ENCODE results near the gene DDX3X.
A peak's percentile ranks its signal among the peaks of the same experiment; 100 is the strongest.
"Not testable (repeated sequence)": the region's sequence is repeated elsewhere in the genome, so short reads cannot be mapped to it uniquely, and the experiment has no call there.

DDX3X gene

DNA sequence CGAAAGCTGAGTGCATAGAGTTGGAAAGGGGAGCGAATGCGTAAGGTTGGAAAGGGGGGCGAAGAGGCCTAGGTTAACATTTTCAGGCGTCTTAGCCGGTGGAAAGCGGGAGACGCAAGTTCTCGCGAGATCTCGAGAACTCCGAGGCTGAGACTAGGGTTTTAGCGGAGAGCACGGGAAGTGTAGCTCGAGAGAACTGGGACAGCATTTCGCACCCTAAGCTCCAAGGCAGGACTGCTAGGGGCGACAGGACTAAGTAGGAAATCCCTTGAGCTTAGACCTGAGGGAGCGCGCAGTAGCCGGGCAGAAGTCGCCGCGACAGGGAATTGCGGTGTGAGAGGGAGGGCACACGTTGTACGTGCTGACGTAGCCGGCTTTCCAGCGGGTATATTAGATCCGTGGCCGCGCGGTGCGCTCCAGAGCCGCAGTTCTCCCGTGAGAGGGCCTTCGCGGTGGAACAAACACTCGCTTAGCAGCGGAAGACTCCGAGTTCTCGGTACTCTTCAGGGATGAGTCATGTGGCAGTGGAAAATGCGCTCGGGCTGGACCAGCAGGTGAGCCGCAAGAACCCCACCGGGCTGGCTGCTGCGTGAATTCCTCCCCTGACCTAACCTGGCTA is at the start of gene DDX3X:
Gene DDX3X, plus strand, starts transcription at position 419 of the 619 bp plus-strand sequence. Its CDS starts 91 bp downstream, at position 510.
- peak; percentile 82 for DNase-seq (ENCODE audit: low spot score)

DNA sequence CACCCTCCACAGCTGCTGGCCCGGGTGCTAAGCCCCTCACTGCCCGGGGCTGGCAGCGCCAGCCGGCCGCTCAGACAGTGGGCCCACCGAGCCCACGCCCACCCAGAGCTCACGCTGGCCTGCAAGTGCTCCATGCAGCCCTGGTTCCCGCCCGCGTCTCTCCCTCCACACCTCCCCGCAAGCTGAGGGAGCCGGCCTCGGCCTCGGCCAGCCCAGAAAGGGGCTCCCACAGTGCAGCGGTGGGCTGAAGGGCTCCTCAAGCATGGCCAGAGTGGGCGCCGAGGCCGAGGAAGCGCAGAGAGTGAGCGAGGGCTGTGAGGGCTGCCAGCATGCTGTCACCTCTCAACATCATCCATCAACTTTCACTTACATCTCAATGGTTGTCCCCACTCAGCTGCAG is 48.0 kb upstream of the DDX3X start:
- not testable (repeated sequence) for H3K27me3 Mint-ChIP-seq (ENCODE audit: low read depth); H3K9me3 Mint-ChIP-seq; H3K4me1 Mint-ChIP-seq (ENCODE audit: low read depth); DNase-seq (ENCODE audit: low spot score); H3K36me3 Mint-ChIP-seq (ENCODE audit: low read depth); H3K27ac Mint-ChIP-seq; H3K4me3 Mint-ChIP-seq

More for the DNA sequence above, at the start of gene DDX3X:
- H3K27ac Mint-ChIP-seq = peak within 1 kb of the TSS; percentile 99
- peak within 1 kb of the TSS; percentile 92 for H3K4me3 Mint-ChIP-seq
- peaks cover 3% of the 10 kb centered on the region for H3K27me3 Mint-ChIP-seq (ENCODE audit: low read depth)
- H3K4me1 Mint-ChIP-seq (ENCODE audit: low read depth) = peaks cover 29% of the 10 kb centered on the region
- H3K9me3 Mint-ChIP-seq = no peaks in the 10 kb centered on the region
- H3K36me3 Mint-ChIP-seq (ENCODE audit: low read depth) = peaks cover 32% of the 10 kb centered on the region

DNA sequence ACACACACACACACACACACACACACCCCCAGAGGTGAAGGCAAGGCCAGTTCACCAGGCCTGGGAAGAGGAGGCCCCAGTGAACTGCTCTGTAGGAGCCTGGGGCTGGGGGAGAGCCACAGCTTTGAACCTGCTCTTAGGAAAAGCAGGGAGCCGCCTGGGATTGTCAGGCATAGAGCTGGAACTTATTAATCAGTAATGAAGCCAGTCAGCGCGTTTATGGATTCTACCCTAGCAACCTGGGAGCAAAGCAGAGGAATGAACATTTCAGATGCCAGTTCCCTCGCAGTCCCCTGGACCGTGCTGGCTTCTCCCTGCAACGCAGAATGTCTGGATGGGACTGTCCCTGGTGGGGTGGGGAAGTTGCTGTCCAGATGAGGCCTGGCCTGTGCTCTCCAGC is 45.3 kb upstream of the DDX3X start:
- Mint-ChIP-seq H3K4me3 (no peak overlapping the region), H3K4me1 (ENCODE audit: low read depth) (no peaks in the 10 kb centered on the region), H3K9me3 (peaks cover 4% of the 10 kb centered on the region), H3K36me3 (ENCODE audit: low read depth) (no peaks in the 10 kb centered on the region), H3K27ac (no peak overlapping the region), H3K27me3 (ENCODE audit: low read depth) (no peaks in the 10 kb centered on the region)
- no peak for DNase-seq (ENCODE audit: low spot score)

DNA sequence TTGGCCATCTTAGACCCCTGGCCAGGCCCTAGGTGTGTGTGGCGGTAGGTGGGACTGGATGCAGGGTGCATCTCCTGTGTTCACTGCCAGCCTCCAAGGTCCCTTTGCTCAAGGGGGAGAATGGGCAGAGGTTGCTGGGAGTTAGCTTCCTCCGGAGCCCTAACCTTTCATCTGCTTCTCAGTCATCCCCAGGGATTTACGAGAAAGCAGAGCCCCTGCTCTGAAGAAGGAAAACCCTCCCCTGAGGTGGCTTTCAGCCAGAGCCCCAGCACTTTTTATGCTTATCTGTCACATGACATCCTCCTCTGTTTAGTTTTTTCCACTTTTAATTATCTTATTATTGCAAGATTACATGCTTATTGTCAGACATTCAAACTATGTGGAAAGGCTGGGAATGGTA is 44.9 kb upstream of the DDX3X start:
- H3K27ac Mint-ChIP-seq = no peak overlapping the region
- no peaks in the 10 kb centered on the region for H3K4me1 Mint-ChIP-seq (ENCODE audit: low read depth)
- DNase-seq (ENCODE audit: low spot score) = no peak
- H3K36me3 Mint-ChIP-seq (ENCODE audit: low read depth) = no peaks in the 10 kb centered on the region
- H3K9me3 Mint-ChIP-seq = peaks cover 4% of the 10 kb centered on the region
- no peaks in the 10 kb centered on the region for H3K27me3 Mint-ChIP-seq (ENCODE audit: low read depth)
- H3K4me3 Mint-ChIP-seq = no peak overlapping the region

DNA sequence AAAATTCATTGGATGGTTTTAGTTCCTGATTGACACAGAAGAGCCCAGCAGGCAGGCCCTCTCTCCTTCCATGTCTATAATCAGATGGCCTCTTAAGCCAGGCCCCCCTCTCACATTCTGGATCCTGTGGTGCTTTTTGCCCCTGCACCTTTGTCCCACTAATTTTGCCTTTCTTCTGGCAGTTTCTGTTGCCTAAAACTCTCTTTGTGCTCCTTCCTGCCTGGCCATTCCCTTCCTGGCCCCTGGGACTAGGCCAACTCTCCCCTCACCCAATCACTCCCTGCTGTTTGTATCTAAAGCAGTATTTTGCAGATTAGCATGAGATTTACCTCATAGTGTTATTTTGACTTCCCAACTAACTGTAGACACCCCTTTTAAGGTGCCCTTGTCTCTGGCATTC is 42.7 kb upstream of the DDX3X start:
- H3K36me3 Mint-ChIP-seq (ENCODE audit: low read depth) = no peaks in the 10 kb centered on the region
- H3K4me3 Mint-ChIP-seq = no peak overlapping the region
- DNase-seq (ENCODE audit: low spot score) = no peak
- no peaks in the 10 kb centered on the region for H3K4me1 Mint-ChIP-seq (ENCODE audit: low read depth)
- H3K9me3 Mint-ChIP-seq = peaks cover 4% of the 10 kb centered on the region
- no peaks in the 10 kb centered on the region for H3K27me3 Mint-ChIP-seq (ENCODE audit: low read depth)
- no peak overlapping the region for H3K27ac Mint-ChIP-seq

DNA sequence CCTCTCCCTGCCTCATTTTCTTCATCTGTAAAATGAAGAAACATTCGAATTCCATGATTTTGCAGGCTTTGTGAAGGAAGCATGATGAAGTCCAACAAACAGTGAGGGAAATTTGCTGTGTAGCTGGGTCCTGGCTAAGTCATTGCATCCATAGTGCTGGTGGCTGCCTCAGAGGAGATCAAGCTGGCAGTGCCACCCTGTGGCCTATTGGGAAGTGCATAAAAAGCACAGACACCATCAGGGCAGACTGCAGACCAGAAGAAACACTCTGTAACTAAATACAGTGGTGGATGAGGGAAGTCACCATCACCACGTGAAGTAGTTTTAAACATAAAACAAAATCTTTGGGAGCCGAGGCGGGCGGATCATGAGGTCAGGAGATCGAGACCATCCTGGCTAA is 40.7 kb upstream of the DDX3X start:
- Mint-ChIP-seq H3K9me3 (peaks cover 4% of the 10 kb centered on the region), H3K27me3 (ENCODE audit: low read depth) (no peaks in the 10 kb centered on the region), H3K36me3 (ENCODE audit: low read depth) (no peaks in the 10 kb centered on the region), H3K27ac (no peak overlapping the region), H3K4me3 (no peak overlapping the region), H3K4me1 (ENCODE audit: low read depth) (no peaks in the 10 kb centered on the region)
- no peak for DNase-seq (ENCODE audit: low spot score)

DNA sequence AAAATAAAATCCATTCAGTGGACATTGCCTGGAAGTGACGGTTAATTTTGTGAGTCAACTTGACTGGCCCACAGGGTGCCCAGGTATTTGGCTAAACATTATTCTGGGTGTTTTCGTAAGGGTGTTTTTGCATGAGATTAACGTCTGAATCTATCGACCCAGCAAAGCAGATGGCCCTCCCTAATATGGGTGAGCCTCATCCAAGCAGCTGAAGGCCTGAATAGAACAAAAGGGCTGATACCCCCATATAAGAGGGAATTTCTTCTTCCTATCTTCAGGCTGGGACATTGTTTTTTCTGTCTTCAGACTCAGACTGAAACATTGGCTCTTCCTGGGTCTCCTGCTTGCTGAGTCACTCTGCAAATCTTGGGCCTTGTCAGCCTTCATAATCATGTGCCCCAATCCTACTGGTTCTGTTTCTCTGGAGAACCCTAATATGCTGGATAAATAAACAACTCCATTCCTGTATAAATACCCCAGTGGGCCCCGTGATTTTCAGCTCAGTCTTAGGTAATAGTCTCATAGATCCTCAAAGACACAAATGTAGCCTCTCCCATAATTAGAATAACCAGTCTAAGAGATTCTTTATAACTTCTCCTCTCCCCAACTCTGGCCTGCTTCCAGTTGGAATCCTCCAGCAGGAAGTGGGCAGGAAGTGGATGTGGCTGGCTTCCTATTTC is 33.1 kb upstream of the DDX3X start:
- no peaks in the 10 kb centered on the region for H3K36me3 Mint-ChIP-seq (ENCODE audit: low read depth)
- peaks cover 7% of the 10 kb centered on the region for H3K4me1 Mint-ChIP-seq (ENCODE audit: low read depth)
- H3K9me3 Mint-ChIP-seq = no peaks in the 10 kb centered on the region
- no peak overlapping the region for H3K4me3 Mint-ChIP-seq
- H3K27me3 Mint-ChIP-seq (ENCODE audit: low read depth) = no peaks in the 10 kb centered on the region
- no peak overlapping the region for H3K27ac Mint-ChIP-seq
- no peak for DNase-seq (ENCODE audit: low spot score)

DNA sequence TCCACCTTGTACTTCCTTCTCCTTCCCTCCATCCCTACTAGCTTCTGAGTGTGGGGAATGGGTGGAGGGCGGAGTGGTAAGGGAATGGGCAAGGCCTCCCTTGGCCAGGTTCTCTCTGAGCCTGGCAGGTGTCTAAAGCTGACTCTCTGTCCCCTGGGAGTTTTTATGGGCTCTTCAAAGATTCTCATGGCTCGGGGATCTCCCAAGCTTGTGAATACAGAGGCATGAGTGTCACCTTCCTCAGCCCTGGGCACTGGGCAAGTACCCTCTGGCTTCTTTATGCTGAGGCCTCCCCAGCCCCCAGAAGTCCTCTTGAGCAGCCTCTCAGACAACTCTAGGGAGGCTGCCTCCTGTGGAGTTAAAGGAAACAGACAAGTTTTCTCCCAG is 32.5 kb upstream of the DDX3X start:
- Mint-ChIP-seq H3K36me3 (ENCODE audit: low read depth) (no peaks in the 10 kb centered on the region), H3K27me3 (ENCODE audit: low read depth) (no peaks in the 10 kb centered on the region), H3K4me3 (no peak overlapping the region), H3K4me1 (ENCODE audit: low read depth) (peaks cover 7% of the 10 kb centered on the region), H3K9me3 (no peaks in the 10 kb centered on the region), H3K27ac (no peak overlapping the region)
- DNase-seq (ENCODE audit: low spot score) = no peak

DNA sequence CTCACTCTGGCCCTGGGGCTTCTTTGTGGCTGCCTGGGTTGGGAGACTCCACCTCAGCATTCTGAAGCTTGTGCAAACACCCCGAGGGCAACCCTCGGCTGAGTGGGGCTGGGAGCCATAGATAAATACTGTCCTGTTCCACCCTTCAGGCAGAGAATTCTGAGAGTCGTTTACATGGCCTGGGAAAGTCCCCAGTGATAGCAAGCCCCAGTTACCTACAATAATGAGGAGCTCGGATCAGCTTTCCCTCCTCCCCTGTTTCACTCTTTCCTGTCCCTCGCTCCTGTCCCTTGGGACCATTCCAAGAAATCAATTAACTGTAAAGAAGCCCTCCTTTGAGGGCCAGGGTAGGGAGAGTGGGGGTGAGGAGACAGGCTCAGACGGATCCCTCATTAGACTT is 31.6 kb upstream of the DDX3X start:
- Mint-ChIP-seq H3K27me3 (ENCODE audit: low read depth) (no peaks in the 10 kb centered on the region), H3K9me3 (no peaks in the 10 kb centered on the region), H3K27ac (no peak overlapping the region), H3K36me3 (ENCODE audit: low read depth) (no peaks in the 10 kb centered on the region), H3K4me1 (ENCODE audit: low read depth) (peaks cover 7% of the 10 kb centered on the region), H3K4me3 (no peak overlapping the region)
- DNase-seq (ENCODE audit: low spot score) = no peak

DNA sequence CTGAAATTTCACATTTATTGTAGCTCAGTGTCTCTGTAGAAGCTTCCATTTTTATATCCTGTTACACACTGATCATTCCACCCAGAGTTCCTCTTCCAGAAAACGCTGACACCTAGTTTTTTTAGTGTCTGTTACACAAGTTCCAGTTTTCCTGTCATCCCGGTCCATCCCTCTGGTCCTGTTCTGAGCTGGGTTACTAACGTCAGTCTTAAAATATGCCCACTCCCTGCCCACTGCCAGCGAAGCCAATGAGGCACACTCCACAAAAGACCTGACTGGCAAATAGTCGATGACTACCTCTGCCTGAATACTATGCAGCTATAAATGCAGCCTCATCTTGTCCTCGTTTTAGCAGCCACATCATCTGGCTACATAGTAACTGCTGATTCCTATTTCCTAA is 30.9 kb upstream of the DDX3X start:
- Mint-ChIP-seq H3K27ac (no peak overlapping the region), H3K4me3 (no peak overlapping the region), H3K27me3 (ENCODE audit: low read depth) (no peaks in the 10 kb centered on the region), H3K9me3 (no peaks in the 10 kb centered on the region), H3K36me3 (ENCODE audit: low read depth) (no peaks in the 10 kb centered on the region), H3K4me1 (ENCODE audit: low read depth) (peaks cover 7% of the 10 kb centered on the region)
- DNase-seq (ENCODE audit: low spot score) = no peak

DNA sequence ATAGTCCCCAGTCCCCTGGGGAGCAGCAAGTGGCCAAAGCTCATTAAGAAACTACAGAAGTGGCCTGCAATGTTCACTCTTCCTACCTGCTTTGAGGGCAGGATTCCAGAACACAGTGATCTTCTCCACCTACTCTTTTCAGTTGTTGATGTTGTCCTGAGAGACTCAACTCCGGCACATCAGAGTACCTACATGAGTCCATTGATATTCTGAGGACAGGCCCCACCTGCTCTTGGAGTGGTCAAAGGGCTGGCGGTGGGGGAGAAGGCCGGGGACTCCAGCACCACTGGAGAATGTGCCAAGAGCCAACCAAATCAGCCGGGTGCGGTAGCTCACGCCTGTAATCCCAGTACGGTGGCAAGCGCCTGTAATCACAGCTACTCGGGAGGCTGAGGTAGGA is 29.8 kb upstream of the DDX3X start:
- Mint-ChIP-seq H3K27ac (no peak overlapping the region), H3K36me3 (ENCODE audit: low read depth) (no peaks in the 10 kb centered on the region), H3K27me3 (ENCODE audit: low read depth) (no peaks in the 10 kb centered on the region), H3K4me3 (no peak overlapping the region), H3K4me1 (ENCODE audit: low read depth) (peaks cover 7% of the 10 kb centered on the region), H3K9me3 (no peaks in the 10 kb centered on the region)
- no peak for DNase-seq (ENCODE audit: low spot score)

DNA sequence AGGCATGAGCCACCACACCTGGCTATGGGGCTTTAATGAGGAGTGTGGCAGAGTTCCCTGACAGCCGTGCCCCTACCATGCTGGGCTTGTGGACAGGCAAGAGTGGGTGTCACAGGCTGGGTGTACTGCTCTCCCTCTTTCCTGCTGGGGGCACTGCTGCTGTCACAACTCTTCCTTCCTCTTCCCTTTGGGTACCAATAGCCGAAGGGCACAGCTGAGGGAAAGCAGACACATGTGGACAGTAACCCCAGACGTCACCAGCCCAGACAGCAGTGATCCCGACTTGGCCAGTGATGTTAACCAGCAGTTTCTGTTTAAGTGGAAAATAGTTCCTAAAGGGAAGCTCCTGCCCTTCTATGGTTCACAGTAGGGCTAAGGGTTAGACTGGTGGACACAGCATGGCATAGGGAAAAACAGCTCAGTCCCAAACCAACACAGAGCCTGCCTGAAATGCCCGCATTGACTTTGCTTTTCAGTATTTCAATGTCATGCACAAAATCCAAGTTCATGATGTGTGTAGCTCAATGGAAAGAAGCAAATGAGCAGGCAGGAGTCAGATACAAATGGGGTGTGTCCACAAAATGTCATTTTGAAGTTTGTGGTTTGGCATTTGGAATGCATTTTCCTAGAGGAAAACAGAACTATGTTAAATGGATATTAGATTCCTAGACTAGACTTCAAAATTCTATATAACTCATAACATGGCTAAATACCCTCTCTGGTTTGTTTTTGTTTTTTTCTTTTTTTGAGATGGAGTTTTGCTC is 24.9 kb upstream of the DDX3X start:
- H3K27me3 Mint-ChIP-seq (ENCODE audit: low read depth) = no peaks in the 10 kb centered on the region
- no peak overlapping the region for H3K4me3 Mint-ChIP-seq
- no peak overlapping the region for H3K27ac Mint-ChIP-seq
- H3K36me3 Mint-ChIP-seq (ENCODE audit: low read depth) = no peaks in the 10 kb centered on the region
- no peaks in the 10 kb centered on the region for H3K4me1 Mint-ChIP-seq (ENCODE audit: low read depth)
- DNase-seq (ENCODE audit: low spot score) = no peak
- H3K9me3 Mint-ChIP-seq = no peaks in the 10 kb centered on the region

DNA sequence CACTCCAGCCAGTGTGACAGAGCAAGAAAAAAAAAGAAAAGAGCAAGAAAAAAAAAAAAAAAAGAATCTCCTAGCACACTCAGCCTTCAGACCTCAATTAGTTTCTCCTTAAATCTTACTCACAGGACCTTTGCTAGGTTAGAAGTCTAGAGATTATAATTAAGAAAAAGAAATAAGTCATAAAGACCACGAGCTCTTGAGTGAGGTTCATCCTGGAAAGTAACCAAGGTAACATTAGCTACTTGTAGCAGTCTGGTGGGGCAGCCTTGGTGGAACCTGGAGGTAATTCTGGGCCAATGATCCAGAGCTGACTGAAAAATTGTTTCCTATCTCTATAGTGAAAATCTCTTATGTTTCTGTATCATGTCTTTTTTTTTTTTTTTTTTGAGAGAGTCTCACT is 21.2 kb upstream of the DDX3X start:
- H3K36me3 Mint-ChIP-seq (ENCODE audit: low read depth) = no peaks in the 10 kb centered on the region
- no peak for DNase-seq (ENCODE audit: low spot score)
- H3K27ac Mint-ChIP-seq = no peak overlapping the region
- H3K27me3 Mint-ChIP-seq (ENCODE audit: low read depth) = no peaks in the 10 kb centered on the region
- no peaks in the 10 kb centered on the region for H3K4me1 Mint-ChIP-seq (ENCODE audit: low read depth)
- H3K9me3 Mint-ChIP-seq = no peaks in the 10 kb centered on the region
- H3K4me3 Mint-ChIP-seq = no peak overlapping the region

DNA sequence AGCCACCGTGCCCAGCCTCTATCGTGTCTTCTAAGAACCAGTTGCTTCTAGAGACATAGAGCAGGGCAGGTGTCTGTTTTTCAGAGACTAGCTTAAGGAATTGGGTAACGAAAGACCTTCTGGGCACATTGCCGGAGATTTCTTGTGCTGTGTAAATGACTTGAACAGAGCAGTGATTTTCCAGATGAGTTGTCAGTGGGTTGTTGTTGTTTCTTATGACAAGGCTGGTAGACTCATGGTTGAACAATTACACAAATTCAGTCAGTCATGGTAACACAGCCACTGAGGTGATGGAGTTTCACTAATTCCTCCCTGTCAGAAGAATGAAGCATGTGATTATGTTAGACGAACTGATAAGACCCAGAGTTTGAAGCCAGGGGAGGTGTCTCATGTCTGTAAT is 20.5 kb upstream of the DDX3X start:
- Mint-ChIP-seq H3K27me3 (ENCODE audit: low read depth) (no peaks in the 10 kb centered on the region), H3K27ac (no peak overlapping the region), H3K4me1 (ENCODE audit: low read depth) (no peaks in the 10 kb centered on the region), H3K36me3 (ENCODE audit: low read depth) (no peaks in the 10 kb centered on the region), H3K9me3 (no peaks in the 10 kb centered on the region), H3K4me3 (no peak overlapping the region)
- DNase-seq (ENCODE audit: low spot score) = no peak
